ENCODE data around the gene BFAR.
"Not testable (repeated sequence)": the region's sequence is repeated elsewhere in the genome, so short reads cannot be mapped to it uniquely, and the experiment has no call there.

The BFAR gene

DNA sequence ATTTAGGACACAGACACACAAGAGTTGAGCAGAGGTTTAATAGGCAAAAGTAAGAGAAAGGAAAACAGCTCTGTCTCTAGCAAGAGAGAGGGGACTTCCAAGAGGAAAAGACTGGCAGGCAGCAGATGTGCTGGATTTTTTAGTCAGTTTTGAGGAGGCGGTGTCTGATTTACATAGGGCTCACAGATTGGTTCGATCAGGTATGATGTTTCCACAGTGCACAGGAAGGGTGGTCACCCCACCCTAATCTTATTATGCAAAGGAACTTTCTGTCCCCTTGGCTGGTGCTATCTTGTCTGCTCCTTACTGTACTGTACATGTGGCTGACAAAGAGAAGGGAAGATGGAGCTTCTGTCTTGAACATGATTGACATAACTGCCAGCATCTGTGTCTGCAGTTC is 25.3 kb downstream of the BFAR start:
- H3K4me1 Mint-ChIP-seq = peaks cover 6% of the 10 kb centered on the region
- peak overlapping the region; percentile 25 for H3K27ac Mint-ChIP-seq
- no peak for DNase-seq
- no peak overlapping the region for H3K4me3 Mint-ChIP-seq
- no peaks in the 10 kb centered on the region for H3K9me3 Mint-ChIP-seq
- H3K36me3 Mint-ChIP-seq (ENCODE audit: low read depth) = peaks cover 40% of the 10 kb centered on the region
- ATAC-seq = peak; percentile 40
- H3K27me3 Mint-ChIP-seq = no peaks in the 10 kb centered on the region

GRCh38 chr16:14667347-14668266 is 34.9 kb downstream of the BFAR start:
- H3K9me3 Mint-ChIP-seq = no peaks in the 10 kb centered on the region
- no peak overlapping the region for H3K27ac Mint-ChIP-seq
- no peaks in the 10 kb centered on the region for H3K27me3 Mint-ChIP-seq
- ATAC-seq (no peak), DNase-seq (no peak)
- H3K36me3 Mint-ChIP-seq (ENCODE audit: low read depth) = peaks cover 39% of the 10 kb centered on the region
- no peak overlapping the region for H3K4me3 Mint-ChIP-seq
- H3K4me1 Mint-ChIP-seq = peaks cover 3% of the 10 kb centered on the region

DNA sequence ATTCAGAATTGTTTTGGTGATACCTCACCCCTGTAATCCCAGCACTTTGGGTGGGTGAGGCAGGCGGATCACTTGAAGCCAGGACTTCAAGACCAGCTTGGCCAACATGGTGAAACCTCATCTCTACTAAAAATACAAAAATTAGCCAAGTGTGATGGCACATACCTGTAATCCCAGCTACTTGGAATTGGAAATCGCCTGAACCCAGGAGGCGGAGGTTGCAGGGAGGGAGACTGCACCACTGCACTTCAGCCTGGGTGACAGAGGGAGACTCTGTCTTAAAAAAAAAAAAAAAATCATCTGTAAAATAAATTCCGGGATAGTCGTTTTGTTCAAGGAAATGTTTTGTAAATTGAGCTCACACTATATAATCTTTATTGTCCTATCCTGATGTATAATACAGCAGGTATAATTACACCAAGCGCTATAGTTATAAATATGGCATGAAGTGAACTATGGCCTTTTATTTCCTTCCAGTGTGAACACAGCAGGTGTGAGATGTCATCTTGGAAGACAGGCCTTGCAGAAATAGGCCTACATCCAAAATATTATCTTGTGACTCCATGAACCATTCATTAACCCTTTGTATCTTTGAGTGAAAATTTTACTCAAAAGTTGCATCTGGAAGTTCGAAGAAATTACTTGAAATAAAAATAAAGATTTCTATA is 35.9 kb downstream of the BFAR start:
- Mint-ChIP-seq H3K27ac (no peak overlapping the region), H3K27me3 (no peaks in the 10 kb centered on the region), H3K9me3 (no peaks in the 10 kb centered on the region), H3K36me3 (ENCODE audit: low read depth) (peaks cover 34% of the 10 kb centered on the region), H3K4me1 (peaks cover 4% of the 10 kb centered on the region), H3K4me3 (no peak overlapping the region)
- DNase-seq (no peak), ATAC-seq (no peak)

DNA sequence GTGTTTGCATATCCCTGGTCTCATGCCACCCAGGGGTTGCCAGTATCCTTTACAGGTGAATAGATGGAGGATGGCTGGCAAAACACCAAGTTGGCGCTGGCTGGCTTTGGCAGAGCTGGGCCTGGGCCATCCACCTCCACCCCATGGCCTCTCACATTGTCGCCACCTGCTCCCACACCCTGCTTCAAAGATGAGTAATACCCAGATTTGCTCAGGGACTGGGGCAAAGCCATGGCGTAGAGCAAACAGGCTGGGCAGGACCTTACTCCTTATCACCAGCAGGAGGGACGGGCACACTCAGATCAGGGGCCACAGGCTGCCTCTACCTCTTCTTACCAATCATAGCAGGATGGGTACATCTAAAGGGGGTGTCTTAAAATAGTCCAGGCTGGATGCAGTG is 37.0 kb downstream of the BFAR start:
- Mint-ChIP-seq H3K27me3 (no peaks in the 10 kb centered on the region), H3K36me3 (ENCODE audit: low read depth) (peaks cover 23% of the 10 kb centered on the region), H3K4me1 (peaks cover 4% of the 10 kb centered on the region), H3K9me3 (no peaks in the 10 kb centered on the region), H3K27ac (no peak overlapping the region), H3K4me3 (no peak overlapping the region)
- no peak for DNase-seq
- ATAC-seq = peak; percentile 64

- Mint-ChIP-seq H3K9me3 (no peaks in the 10 kb centered on the region), H3K36me3 (ENCODE audit: low read depth) (peaks cover 12% of the 10 kb centered on the region), H3K27ac (no peak overlapping the region), H3K4me1 (peaks cover 4% of the 10 kb centered on the region), H3K4me3 (no peak overlapping the region), H3K27me3 (no peaks in the 10 kb centered on the region)
- peak; percentile 46 for ATAC-seq
- no peak for DNase-seq
Measured at GRCh38 chr16:14672403-14672971, 39.7 kb downstream of the BFAR start.

- Mint-ChIP-seq H3K27ac (no peak overlapping the region), H3K27me3 (peaks cover 3% of the 10 kb centered on the region), H3K4me3 (no peak overlapping the region), H3K4me1 (peaks cover 4% of the 10 kb centered on the region), H3K36me3 (ENCODE audit: low read depth) (no peaks in the 10 kb centered on the region), H3K9me3 (no peaks in the 10 kb centered on the region)
- no peak for DNase-seq
- ATAC-seq = no peak
Measured at GRCh38 chr16:14676633-14677032, 43.9 kb downstream of the BFAR start.

- H3K4me3 Mint-ChIP-seq = no peak overlapping the region
- H3K36me3 Mint-ChIP-seq (ENCODE audit: low read depth) = no peaks in the 10 kb centered on the region
- H3K4me1 Mint-ChIP-seq = peaks cover 1% of the 10 kb centered on the region
- no peak overlapping the region for H3K27ac Mint-ChIP-seq
- ATAC-seq (no peak), DNase-seq (no peak)
- H3K27me3 Mint-ChIP-seq = peaks cover 3% of the 10 kb centered on the region
- H3K9me3 Mint-ChIP-seq = no peaks in the 10 kb centered on the region
Measured at GRCh38 chr16:14677627-14678026, 44.9 kb downstream of the BFAR start.

GRCh38 chr16:14678748-14679497 is 46.2 kb downstream of the BFAR start:
- H3K4me3 Mint-ChIP-seq = no peak overlapping the region
- peaks cover 3% of the 10 kb centered on the region for H3K27me3 Mint-ChIP-seq
- ATAC-seq = no peak
- H3K36me3 Mint-ChIP-seq (ENCODE audit: low read depth) = no peaks in the 10 kb centered on the region
- no peaks in the 10 kb centered on the region for H3K9me3 Mint-ChIP-seq
- DNase-seq = no peak
- no peaks in the 10 kb centered on the region for H3K4me1 Mint-ChIP-seq
- H3K27ac Mint-ChIP-seq = no peak overlapping the region

DNA sequence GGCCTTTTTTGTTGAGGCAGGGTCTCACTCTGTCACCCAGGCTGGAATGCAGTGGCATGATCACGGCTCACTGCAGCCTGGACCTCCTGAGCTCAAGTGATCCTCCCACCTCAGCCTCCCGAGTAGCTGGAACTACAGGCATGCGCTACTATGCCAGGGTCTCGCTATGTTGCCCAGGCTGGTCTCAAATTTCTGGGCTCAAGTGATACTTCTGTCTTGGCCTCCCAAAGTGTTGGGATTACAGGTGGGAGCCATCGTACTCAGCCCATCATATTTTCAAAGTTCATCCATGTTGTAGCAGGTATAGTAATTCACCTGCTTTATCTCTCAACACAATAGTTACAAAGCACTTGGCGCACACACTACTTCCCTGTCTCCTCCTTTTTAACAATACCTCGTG is 47.6 kb downstream of the BFAR start:
- H3K36me3 Mint-ChIP-seq (ENCODE audit: low read depth) = not testable (repeated sequence)

GRCh38 chr16:14681115-14681514 is 48.4 kb downstream of the BFAR start:
- H3K4me1 Mint-ChIP-seq = no peaks in the 10 kb centered on the region
- DNase-seq (no peak), ATAC-seq (no peak)
- H3K4me3 Mint-ChIP-seq = no peak overlapping the region
- H3K36me3 Mint-ChIP-seq (ENCODE audit: low read depth) = no peaks in the 10 kb centered on the region
- H3K27me3 Mint-ChIP-seq = peaks cover 3% of the 10 kb centered on the region
- no peak overlapping the region for H3K27ac Mint-ChIP-seq
- H3K9me3 Mint-ChIP-seq = no peaks in the 10 kb centered on the region

More for the DNA sequence above, 47.6 kb downstream of the BFAR start:
- ATAC-seq, DNase-seq, H3K27me3 Mint-ChIP-seq, H3K4me1 Mint-ChIP-seq, H3K27ac Mint-ChIP-seq, H3K4me3 Mint-ChIP-seq, H3K9me3 Mint-ChIP-seq: not testable (repeated sequence)

DNA sequence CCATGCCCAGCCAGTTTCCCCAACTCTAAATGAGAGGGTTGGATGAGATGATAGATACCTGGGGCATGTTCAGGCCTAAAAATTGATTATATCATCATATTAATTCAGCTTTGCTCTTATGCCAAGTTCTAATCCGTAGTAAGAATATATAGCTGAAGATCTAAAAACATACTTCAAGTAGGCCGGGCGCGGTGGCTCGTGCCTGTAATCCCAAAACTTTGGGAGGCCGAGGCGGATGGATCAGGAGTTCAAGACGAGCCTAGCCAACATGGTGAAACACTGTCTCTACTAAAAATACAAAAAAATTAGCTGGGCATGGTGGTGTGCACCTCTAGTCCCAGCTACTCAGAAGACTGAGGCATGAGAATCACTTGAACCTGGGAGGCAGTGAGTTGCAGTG is 49.4 kb downstream of the BFAR start:
- Mint-ChIP-seq H3K27ac (no peak overlapping the region), H3K4me1 (no peaks in the 10 kb centered on the region), H3K27me3 (peaks cover 3% of the 10 kb centered on the region), H3K4me3 (no peak overlapping the region), H3K9me3 (no peaks in the 10 kb centered on the region), H3K36me3 (ENCODE audit: low read depth) (no peaks in the 10 kb centered on the region)
- DNase-seq (no peak), ATAC-seq (no peak)

DNA sequence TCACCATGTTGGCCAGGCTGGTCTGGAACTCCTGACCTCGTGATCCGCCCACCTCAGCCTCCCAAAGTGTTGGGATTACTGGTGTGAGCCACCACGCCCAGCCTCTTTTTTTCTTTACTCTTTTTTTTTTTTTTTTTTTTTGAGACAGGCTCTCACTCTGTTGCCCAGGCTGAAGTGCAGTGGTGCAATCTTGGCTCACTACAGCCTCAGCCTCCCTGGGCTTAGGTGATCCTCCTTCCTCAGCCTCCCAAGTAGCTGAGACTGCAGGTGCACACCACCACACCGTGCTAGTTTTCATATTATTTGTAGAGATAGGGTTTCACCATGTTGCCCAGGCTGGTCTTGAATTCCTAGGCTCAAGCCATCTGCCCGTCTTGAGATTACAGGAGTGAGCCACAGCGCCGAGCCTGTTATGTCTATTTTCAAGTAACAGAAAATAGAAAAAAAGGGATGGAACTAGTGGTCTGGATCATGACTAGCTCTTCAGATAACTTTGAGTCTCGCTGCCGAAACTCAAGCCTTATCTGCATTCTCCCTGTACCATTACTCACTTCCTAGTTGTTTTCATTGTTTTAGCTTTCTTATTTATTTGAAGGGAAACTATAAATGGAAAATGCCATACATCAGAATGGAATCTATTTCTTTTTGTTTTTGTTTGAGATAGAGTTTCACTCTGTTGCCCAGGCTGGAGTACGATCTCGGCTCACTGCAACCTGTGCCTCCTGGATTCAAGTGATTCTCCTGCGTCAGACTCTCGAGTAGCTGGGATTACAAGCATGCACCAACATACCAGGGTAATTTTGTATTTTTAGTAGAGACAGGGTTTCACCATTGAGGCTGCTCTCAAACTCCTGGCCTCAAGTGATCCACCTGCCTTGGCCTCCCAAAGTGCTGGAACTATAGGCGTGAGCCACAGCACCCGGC is 53.4 kb downstream of the BFAR start:
- not testable (repeated sequence) for H3K4me1 Mint-ChIP-seq; DNase-seq; H3K27ac Mint-ChIP-seq; H3K9me3 Mint-ChIP-seq; H3K36me3 Mint-ChIP-seq (ENCODE audit: low read depth); ATAC-seq; H3K27me3 Mint-ChIP-seq; H3K4me3 Mint-ChIP-seq

GRCh38 chr16:14694129-14694528 is 61.4 kb downstream of the BFAR start, which contains the start of gene PLA2G10:
PLA2G10 (minus strand) TSS chr16:14694308; CDS start chr16:14694229, 79 bp downstream.
- H3K4me3 Mint-ChIP-seq; ATAC-seq; H3K36me3 Mint-ChIP-seq (ENCODE audit: low read depth); H3K4me1 Mint-ChIP-seq; H3K27ac Mint-ChIP-seq; H3K9me3 Mint-ChIP-seq; DNase-seq; H3K27me3 Mint-ChIP-seq: not testable (repeated sequence)

All from activated naive CD8-positive, alpha-beta T cell treated with anti-CD3 and anti-CD28 coated beads, Interleukin-2, amount 50 U/mL, for 24 hours (primary cell).